GM12801 (cell line): ENCODE results near the gene MIDN.

Source experiments
- CTCF ChIP-seq: IDR thresholded peaks from one replicate; pipeline ENCODE4 v1.5.1; 2011; ENCODE audit warnings: control low read depth; ENCODE audit not compliant: insufficient read length; ENCODE audit errors: extremely low read depth

MIDN gene

GRCh38 chr19:1243768-1244692 is 4.4 kb upstream of the MIDN start:
- TF ChIP-seq CTCF = no peak

GRCh38 chr19:1244693-1245451 is 3.5 kb upstream of the MIDN start:
- no peak for TF ChIP-seq CTCF

- no peak for TF ChIP-seq CTCF
These were observed 2.7 kb upstream of the MIDN start for GRCh38 chr19:1245494-1246264.

GRCh38 chr19:1247748-1248138 is 640 bp upstream of the MIDN start:
- no peak for TF ChIP-seq CTCF

- no peak for TF ChIP-seq CTCF
These were observed 459 bp downstream of the MIDN start for GRCh38 chr19:1248786-1249297.

DNA sequence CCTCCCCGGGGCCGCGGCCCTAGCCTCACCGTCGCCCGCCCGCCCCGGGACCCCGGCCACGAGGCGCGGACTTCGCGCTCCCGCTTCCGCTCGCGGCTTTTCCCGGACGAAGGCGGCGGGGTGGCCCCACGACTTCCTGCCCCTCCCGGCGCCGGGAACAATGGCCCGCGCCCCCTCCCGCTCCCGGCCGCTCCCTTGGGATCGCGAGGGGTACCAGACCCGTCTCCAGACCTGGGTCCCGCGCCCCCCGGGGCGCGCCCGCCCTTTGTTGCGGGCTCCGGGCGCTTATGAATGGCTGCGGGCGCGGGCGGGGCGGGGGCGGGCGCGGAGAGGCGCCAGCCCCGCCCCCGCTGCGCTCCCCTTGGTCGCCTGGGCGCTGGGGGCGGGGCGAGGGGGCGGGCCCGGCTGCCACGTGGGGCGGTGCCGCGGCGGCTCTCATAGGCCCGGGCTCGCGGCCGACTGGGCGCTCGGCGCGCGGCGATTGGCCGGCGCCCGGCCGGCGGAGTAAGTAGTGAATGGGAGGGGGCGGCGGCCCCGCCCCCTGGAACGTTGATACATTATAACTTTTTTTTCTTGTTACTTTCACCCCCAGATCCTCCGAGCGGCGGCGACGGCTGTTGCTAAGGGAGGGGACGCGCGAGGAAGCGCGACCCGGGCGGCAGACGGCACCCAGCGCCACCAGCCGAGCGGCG is 1.1 kb downstream of the MIDN start:
- no peak for TF ChIP-seq CTCF

- TF ChIP-seq CTCF = no peak
These were observed 1.6 kb downstream of the MIDN start for GRCh38 chr19:1249990-1250436.
